NCI-H226 (cell line): ENCODE measurements around the gene DLG4.

Experiments
- DNase-seq: peaks from one replicate; pipeline ENCODE4 v3.0.0-alpha.2; 2015

Gene DLG4

GRCh38 chr17:7226721-7227710, 7.4 kb upstream of the DLG4 start:
- DNase-seq: no peak

- no peak for DNase-seq
Measured at GRCh38 chr17:7225711-7226331, 6.2 kb upstream of the DLG4 start.

GRCh38 chr17:7224661-7225111, 5.0 kb upstream of the DLG4 start:
- no peak for DNase-seq

DNA sequence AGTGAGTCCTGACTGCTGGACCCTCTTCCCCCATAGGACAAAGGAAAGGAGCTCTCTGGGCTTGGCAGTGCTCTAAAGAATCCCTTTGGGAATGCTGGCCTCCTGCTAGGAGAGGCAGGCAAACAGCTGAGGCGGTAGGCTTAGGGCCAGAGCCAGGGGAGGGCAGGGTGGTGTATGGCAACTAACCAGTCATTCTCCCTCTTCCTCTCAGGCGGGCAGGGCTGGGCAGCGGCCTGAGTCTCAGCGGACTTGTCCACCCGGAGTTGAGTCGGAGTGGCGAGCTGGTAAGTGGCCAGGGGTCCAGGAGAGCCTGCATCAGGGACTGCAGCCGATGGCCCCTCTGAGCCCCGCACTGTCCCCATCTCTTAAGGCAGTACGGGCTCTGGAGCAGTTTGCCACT, 4.5 kb upstream of the DLG4 start:
- no peak for DNase-seq

DNA sequence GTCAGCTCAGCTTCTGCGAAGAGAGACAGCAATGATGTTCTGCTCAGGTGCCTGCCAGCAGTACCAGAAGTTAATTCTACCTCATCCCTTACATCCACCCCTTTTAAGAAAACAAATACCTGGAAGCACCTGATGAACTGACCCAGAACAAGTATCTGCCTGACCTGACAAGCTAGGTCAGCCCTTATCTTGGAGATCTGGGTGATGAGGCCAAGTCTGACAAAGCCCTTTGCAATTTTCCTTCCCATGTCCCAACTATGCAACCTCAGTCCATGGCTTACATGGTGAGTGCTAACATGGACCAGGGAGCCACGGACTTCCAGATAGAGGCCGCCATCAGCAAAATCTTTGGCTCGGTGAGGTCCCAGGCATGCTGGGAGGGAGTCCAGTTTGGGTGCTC, 3.7 kb upstream of the DLG4 start:
- no peak for DNase-seq

DNA sequence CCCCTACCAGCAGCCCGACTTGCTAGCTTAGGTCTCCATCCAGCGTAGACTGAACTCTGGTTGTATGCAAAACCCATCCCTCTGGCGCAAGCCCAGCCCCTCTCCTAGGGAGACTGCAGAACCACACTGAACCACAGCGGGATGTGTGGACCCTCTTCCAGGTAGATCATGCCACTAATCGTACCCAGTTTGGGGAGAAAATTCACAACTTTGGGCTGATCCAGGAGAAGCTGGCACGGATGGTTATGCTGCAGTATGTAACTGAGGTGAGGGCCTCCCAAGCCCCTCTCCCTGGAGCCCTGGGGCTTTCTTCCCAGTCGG, 3.3 kb upstream of the DLG4 start:
- DNase-seq: no peak

- no peak for DNase-seq
Measured at GRCh38 chr17:7222093-7222971, 2.7 kb upstream of the DLG4 start.

- DNase-seq: no peak
Measured at GRCh38 chr17:7221278-7222092, 1.8 kb upstream of the DLG4 start.

- DNase-seq: peak; percentile 38
Measured at GRCh38 chr17:7220593-7221277, 1.1 kb upstream of the DLG4 start.

DNA sequence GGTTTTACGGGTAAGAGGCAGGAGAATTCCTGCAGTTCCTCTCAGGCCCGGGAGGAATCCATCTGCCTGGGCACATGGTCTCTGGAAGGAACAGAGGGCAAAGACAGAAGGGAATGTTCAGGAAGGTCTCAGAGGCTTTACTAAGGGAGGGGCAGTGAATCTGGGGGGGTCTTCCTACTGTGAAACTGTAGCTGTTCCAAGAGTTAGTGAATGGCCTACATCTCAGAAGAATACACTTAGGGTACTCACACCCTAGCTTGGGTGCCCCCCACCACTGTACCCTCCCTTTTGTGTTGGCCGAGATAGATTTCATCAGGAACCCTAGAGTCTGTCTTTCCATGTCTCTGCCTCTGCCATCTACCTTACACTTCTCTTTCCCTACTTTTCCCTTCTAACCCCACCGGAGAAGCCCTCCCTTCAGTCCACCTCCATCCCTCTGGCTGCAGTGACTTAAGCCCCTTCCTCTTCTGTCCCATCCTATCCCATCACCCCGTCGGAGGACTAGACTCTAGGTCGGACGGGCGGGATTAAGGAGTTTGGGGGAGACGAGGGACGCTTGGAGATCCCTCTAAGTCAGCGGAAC, 316 bp downstream of the DLG4 start:
- DNase-seq: no peak

GRCh38 chr17:7218758-7219157, 878 bp downstream of the DLG4 start:
- DNase-seq: no peak

GRCh38 chr17:7218166-7218565, 1.5 kb downstream of the DLG4 start:
- no peak for DNase-seq

- DNase-seq: peak; percentile 25
Measured at GRCh38 chr17:7217113-7217987, 2.3 kb downstream of the DLG4 start.

GRCh38 chr17:7216242-7217112, 3.2 kb downstream of the DLG4 start:
- DNase-seq: no peak

DNA sequence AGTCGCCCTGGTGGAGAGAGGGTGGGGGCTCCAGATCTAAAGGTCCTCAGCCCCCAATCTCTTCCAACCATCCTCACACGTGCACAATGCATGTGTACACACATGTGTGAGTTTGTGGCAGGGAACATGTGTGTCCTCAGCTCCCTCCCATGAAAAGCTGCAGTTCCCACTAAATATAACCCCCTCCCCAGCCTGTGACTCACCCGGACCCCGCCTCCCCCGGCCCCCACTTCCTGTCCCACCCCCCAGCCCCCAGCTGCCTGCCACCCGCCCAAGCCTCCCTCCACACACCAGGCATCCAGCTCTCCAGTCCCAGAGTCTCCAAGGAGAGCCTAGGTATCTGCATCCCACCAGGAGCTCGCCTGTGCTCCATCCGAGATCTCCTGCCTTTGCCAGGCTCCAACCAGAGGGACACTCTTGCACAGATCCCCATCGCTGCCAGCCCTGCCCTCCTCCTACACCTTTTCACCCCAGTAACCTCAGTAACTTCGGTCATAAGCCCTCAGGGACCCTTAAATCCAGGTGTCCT, 3.9 kb downstream of the DLG4 start:
- no peak for DNase-seq

DNA sequence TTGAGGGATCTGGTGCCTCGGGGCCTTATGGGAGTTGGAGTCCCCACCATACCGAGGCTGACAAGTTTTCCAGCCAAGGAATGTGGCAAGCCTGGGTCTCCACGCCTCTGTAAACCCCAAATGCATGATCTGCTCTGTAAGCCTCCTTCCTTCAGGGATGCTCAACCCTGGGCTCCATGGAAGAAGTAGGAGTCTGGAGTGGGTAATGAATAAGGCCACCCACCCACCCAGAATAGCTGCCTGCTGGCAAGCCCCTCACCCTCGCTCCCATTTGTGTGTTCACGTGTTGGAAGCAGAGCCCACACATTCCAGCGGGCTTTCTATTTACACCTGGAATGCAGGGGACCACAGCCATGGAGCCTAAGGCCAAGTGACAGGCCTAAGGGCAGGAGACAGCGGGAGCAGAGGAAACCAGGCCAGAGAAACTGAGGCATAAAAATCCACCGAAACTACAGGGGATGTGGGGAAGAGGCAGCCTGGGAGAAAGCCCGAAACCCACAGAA, 4.4 kb downstream of the DLG4 start:
- no peak for DNase-seq

DNA sequence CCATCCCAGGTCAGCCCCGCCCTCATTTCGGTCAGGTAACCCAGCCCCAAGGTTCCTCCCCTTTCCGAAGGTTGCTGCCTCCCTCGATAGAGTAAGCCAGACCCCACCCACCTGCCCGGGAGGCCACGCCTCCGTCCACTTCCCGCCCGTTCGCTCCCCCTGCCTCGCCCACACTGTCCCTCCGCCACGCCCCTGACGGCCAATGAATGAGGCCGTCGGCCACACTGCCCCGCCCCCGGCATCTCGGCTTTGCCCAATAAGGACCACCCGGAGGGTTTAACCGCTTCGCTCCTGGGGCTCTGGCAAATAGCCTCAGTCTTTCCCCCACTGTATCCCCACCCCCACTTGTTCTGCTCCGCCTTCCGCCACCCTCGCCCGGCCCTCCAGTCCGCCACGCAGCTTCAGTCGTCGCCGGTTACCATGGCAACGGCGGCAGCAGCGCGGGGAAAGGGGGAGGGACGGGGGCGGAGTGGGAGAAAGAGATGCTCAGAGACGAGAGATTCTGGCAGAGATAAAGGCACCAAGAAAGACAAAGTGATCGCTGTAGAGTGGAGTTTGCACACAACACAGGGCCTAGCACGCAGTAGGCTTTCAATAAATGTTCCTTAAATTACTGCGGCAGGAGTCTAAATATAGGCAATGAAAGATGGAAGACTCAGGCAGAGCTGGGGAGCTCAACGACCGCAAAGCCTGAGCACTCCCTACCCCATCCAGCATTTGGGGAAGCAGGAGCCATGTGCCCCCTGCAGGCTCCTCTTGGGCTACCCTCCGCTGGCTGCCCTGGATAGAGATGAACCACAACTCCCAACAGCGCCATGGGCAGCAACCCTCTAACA, 5.1 kb downstream of the DLG4 start:
- peak; percentile 93 for DNase-seq

DNA sequence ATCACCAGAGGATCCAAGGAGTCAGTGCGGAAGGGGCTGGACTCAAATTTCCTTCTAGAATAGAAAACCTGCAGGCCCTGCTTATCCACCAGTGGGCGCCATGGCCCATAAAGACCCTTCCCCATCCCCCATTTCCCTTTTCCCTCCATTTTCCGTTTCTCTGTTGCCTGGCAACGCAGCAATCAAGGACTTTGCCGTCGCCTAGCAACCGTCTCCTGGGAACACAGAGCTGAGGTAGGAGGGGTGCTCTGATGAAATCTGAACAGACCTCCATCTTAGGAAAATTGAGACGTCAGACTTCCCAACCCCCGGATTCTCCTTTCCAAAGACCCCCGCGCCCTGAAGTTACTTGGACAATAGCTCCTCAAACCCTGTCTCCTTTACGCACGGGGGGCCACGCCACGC, 5.7 kb downstream of the DLG4 start:
- DNase-seq: peak; percentile 63
